ENCODE measurements around the gene CEPT1. TPM values are rescaled to one million over a fixed set of nuclear protein-coding genes. Genes with fewer than 3 reads are reported as not detected.

CEPT1 gene
- total and polyA plus RNA-seq, 3 donors from 2014 or later, result 25.0 to 69.4 (median 63.2) TPM

DNA sequence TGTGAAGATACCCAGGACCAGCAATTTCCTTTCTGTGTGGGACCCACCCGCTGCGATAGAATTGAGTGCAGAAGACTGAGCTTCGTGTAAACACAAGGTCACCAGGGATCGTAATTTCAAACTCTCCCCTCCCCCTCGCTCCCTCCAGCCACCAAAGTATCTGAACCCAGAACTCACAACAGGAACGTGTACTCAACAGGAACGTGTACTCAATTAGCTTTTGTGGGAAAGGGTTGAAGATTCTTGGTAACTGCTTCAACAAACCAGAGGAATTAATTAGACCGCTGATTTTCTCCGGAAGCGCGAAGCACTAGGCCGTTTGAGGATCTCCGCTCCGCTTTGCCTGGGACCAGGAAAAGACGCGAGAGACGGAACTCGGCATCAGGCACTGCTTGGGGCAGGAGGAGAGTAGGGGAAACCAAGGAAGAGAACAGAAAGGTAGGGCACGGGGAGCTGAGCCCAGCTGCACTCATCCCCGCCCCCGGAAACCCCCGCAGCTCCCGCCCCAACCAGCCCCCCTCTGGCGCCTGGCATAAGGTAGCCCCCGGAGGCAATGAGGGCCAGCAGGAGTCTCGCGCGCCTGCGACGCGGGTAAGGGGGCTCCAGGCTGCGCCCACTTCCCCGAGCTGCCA lies 583 bp upstream of the CEPT1 start:
- DNase-seq, result peak; percentile 74
- TF ChIP-seq, protein P1, sequence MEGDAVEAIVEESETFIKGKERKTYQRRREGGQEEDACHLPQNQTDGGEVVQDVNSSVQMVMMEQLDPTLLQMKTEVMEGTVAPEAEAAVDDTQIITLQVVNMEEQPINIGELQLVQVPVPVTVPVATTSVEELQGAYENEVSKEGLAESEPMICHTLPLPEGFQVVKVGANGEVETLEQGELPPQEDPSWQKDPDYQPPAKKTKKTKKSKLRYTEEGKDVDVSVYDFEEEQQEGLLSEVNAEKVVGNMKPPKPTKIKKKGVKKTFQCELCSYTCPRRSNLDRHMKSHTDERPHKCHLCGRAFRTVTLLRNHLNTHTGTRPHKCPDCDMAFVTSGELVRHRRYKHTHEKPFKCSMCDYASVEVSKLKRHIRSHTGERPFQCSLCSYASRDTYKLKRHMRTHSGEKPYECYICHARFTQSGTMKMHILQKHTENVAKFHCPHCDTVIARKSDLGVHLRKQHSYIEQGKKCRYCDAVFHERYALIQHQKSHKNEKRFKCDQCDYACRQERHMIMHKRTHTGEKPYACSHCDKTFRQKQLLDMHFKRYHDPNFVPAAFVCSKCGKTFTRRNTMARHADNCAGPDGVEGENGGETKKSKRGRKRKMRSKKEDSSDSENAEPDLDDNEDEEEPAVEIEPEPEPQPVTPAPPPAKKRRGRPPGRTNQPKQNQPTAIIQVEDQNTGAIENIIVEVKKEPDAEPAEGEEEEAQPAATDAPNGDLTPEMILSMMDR (IDR thresholded peaks at IDR 0.05), result no peak
- TF ChIP-seq POLR2A (IDR thresholded peaks at IDR 0.05), result no peak
- peaks cover 9% of the 10 kb centered on the region for H3K4me1 ChIP-seq

DNA sequence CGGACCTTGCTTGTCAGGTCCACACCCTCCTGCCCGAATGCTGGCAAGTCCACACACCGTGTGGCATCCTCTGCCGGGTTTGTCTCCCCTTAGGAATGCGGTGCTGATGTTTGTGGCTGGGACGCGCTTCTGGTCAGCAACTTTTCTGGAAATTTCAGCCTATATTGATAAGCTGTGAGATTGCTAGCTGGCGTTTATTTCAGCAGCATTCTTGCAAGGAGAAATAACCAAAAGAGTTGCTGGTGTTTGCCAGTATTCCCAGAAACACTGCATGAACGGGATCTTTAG lies 601 bp downstream of the CEPT1 start:
- WGBS, 2 donors, result 1% methylated on average over 4 to 9 of the region's 9 CpGs
- no peaks in the 10 kb centered on the region for H3K9me3 ChIP-seq
- intact Hi-C loops (cut with DNase I; ENCODE audit: low total_unique reads), result no loop called here
- H3K36me3 ChIP-seq (ENCODE audit: low read depth, missing control alignments), result no peaks in the 10 kb centered on the region
- peak overlapping the region; percentile 96 to 97 for H3K4me3 ChIP-seq
- DNase-seq, result no peak
- H3K27me3 ChIP-seq, result no peaks in the 10 kb centered on the region
- H3K27ac ChIP-seq, result peak overlapping the region; percentile 93 to 95
- peaks cover 9% of the 10 kb centered on the region for H3K4me1 ChIP-seq
- TF ChIP-seq POLR2A (IDR thresholded peaks at IDR 0.05), result no peak

More for the DNA sequence above, 583 bp upstream of the CEPT1 start:
- Histone ChIP-seq H3K9me3 (no peaks in the 10 kb centered on the region), H3K36me3 (ENCODE audit: low read depth, missing control alignments) (no peaks in the 10 kb centered on the region), H3K27me3 (no peaks in the 10 kb centered on the region), H3K27ac (peak overlapping the region; percentile 93 to 95), H3K4me3 (peak overlapping the region; percentile 96 to 97)
- intact Hi-C loops (cut with DNase I; ENCODE audit: low total_unique reads), result no loop called here
- 0% methylated on average over 21 to 33 of the region's 33 CpGs for whole genome bisulfite sequencing, 2 donors

- no peaks in the 10 kb centered on the region for H3K9me3 ChIP-seq
- no peaks in the 10 kb centered on the region for H3K27me3 ChIP-seq
- H3K27ac ChIP-seq, result peak overlapping the region in 1 of 2 donors; percentile 93
- peaks cover 9% of the 10 kb centered on the region for H3K4me1 ChIP-seq
- DNase-seq, result no peak
- 29% methylated on average over 5 of the region's 5 CpGs for WGBS, 2 donors
- H3K4me3 ChIP-seq, result peak overlapping the region; percentile 96 to 97
- no peaks in the 10 kb centered on the region for H3K36me3 ChIP-seq (ENCODE audit: low read depth, missing control alignments)
- no peak for TF ChIP-seq POLR2A (IDR thresholded peaks at IDR 0.05)
- TF ChIP-seq, protein P1 (IDR thresholded peaks at IDR 0.05), result no peak
- intact Hi-C loops (cut with DNase I; ENCODE audit: low total_unique reads), result no loop called here
Measured at GRCh38 chr1:111141245-111142220, 1.5 kb downstream of the CEPT1 start.

GRCh38 chr1:111142356-111142975 lies 2.4 kb downstream of the CEPT1 start:
- 54 to 66% methylated on average over 5 of the region's 5 CpGs for WGBS, 2 donors

More at GRCh38 chr1:111142356-111142975, 2.4 kb downstream of the CEPT1 start:
- Histone ChIP-seq H3K9me3 (no peaks in the 10 kb centered on the region), H3K27me3 (no peaks in the 10 kb centered on the region), H3K36me3 (ENCODE audit: low read depth, missing control alignments) (no peaks in the 10 kb centered on the region), H3K27ac (peak overlapping the region in 1 of 2 donors; percentile 1), H3K4me3 (no peak overlapping the region), H3K4me1 (peaks cover 9% of the 10 kb centered on the region)
- no peak for TF ChIP-seq POLR2A (IDR thresholded peaks at IDR 0.05)
- TF ChIP-seq, protein P1 (IDR thresholded peaks at IDR 0.05), result no peak
- DNase-seq, result no peak
- intact Hi-C loops (cut with DNase I; ENCODE audit: low total_unique reads), result no loop called here

Measured in testis (tissue), 3 donors.